K562 (cell line): Measurements from ENCODE around the gene SET. TPM values are rescaled to one million over a fixed set of nuclear protein-coding genes. Genes with fewer than 3 reads are reported as not detected.

Source experiments
- ATAC-seq: fragments of 200-7000 bp; cut with Tn5 transposase; 3 replicates; pipeline ENCODE4 v1.9.1; 2020; ENCODE audit warnings: moderate library complexity
- BruUV-seq: library from RNA; stranded (reverse); fragments of 400-500 nt; replicated peaks from 2 replicates; lab custom pipeline; 2021; lab: Mats Ljungman, UMichigan
- CTCF ChIA-PET: fragments of 300-600 bp; formaldehyde crosslinking; extraction: SDS; loops from one replicate; lab custom pipeline; 2021; ENCODE audit warnings: low intra/inter-chr PET ratio; lab: Yijun Ruan, JAX
- POLR2A ChIA-PET: fragments of 300-600, 350-650 bp; sonication (Branson Sonifier 250); formaldehyde crosslinking; extraction: SDS; loops from one replicate; lab custom pipeline; 2021; ENCODE audit warnings: antibody characterized with exemption, inconsistent platforms; lab: Yijun Ruan, JAX
- DNase-seq, 4 experiments: peaks; one replicate each; pipeline versions ENCODE4 v3.0.0 to v3.0.0-alpha.2; 2011 to 2018; ENCODE audit warnings: low spot score in 3 of 4, mixed read lengths in 3 of 4; ENCODE audit errors: extremely low read depth in 1 of 4
- FAIRE-seq: peaks from 2 replicates; lab custom pipeline; 2011; peaks lifted over from hg19 to GRCh38; lab: Jason Lieb, UNC
- H2AFZ ChIP-seq: 2 replicates; pipeline ENCODE4 v1.6.0; 2011; ENCODE audit warnings: low read depth, low read length, control low read depth, inconsistent platforms
- H3K27ac ChIP-seq: fragments of 200-600 bp; 3 replicates; pipeline ENCODE4 v1.8.0; 2011; ENCODE audit warnings: low read depth, mild to moderate bottlenecking, control low read depth, inconsistent platforms, low read length, moderate library complexity, mixed read lengths; ENCODE audit errors: extremely low read depth
- H3K27me3 ChIP-seq, 2 experiments: fragments of 300-600 bp in 1 of 2; 2 replicates in 1 of 2; 3 replicates in 1 of 2; pipeline versions ENCODE4 v1.6.0 to v1.8.0; 2011; ENCODE audit warnings: inconsistent platforms in 2 of 2, low read length in 2 of 2, mild to moderate bottlenecking in 1 of 2, mixed read lengths in 1 of 2, moderate library complexity in 1 of 2; ENCODE audit not compliant: control insufficient read depth in 2 of 2, insufficient read depth in 2 of 2
- H3K36me3 ChIP-seq: fragments of 300-600 bp; 3 replicates; pipeline ENCODE4 v1.8.0; 2011; ENCODE audit warnings: mild to moderate bottlenecking, low read length, inconsistent platforms; ENCODE audit not compliant: control insufficient read depth, insufficient read depth
- H3K4me1 ChIP-seq, 2 experiments: fragments of 200-600 bp in 1 of 2; replicated peaks in 1 of 2; 2 replicates in 1 of 2; 3 replicates in 1 of 2; pipeline versions ENCODE4 v1.5.1 to v1.8.0; 2011; ENCODE audit warnings: inconsistent platforms in 2 of 2, low read length in 2 of 2, mild to moderate bottlenecking in 1 of 2, mixed read lengths in 1 of 2, moderate library complexity in 1 of 2; ENCODE audit not compliant: control insufficient read depth in 2 of 2, insufficient read depth in 2 of 2
- H3K4me2 ChIP-seq: 2 replicates; pipeline ENCODE4 v1.6.1; 2011; ENCODE audit warnings: low read length, control low read depth, inconsistent platforms, mixed read lengths; ENCODE audit not compliant: insufficient read depth
- H3K4me3 ChIP-seq: fragments of 200-600 bp; sonication (generic), shearing (Covaris generic); 2 replicates; pipeline ENCODE4 v1.5.1; 2016; ENCODE audit warnings: control low read depth, inconsistent platforms
- H3K79me2 ChIP-seq: fragments of 200-600 bp; 3 replicates; pipeline ENCODE4 v1.8.0; 2011; ENCODE audit warnings: low read length, inconsistent platforms; ENCODE audit not compliant: control insufficient read depth, insufficient read depth
- H3K9ac ChIP-seq, 2 experiments: 2 replicates each; pipeline versions ENCODE4 v1.6.0 to v1.6.1; 2011; ENCODE audit warnings: low read depth in 2 of 2, low read length in 2 of 2, control low read depth in 1 of 2, inconsistent platforms in 1 of 2, mild to moderate bottlenecking in 1 of 2, mixed read lengths in 1 of 2; ENCODE audit not compliant: insufficient read depth in 1 of 2
- H3K9me1 ChIP-seq: one replicate; pipeline ENCODE4 v1.6.0; 2011; ENCODE audit warnings: inconsistent platforms, mild to moderate bottlenecking, low read length, moderate library complexity; ENCODE audit not compliant: control insufficient read depth, insufficient read depth
- H3K9me3 ChIP-seq: replicated peaks from 2 replicates; pipeline ENCODE4 v1.5.1; 2011; ENCODE audit warnings: low read depth, low read length, inconsistent platforms; ENCODE audit not compliant: control insufficient read depth, insufficient read depth
- H4K20me1 ChIP-seq: replicated peaks from 2 replicates; pipeline ENCODE4 v1.6.1; 2011; ENCODE audit warnings: low read length, inconsistent platforms, mixed read lengths; ENCODE audit not compliant: control insufficient read depth, insufficient read depth
- HCFC1 ChIP-seq: IDR thresholded peaks from 2 replicates; pipeline ENCODE4 v1.6.1; 2012; ENCODE audit warnings: low read depth, low read length, improper control_type of control experiment
- HLTF ChIP-seq: fragments of 450-650 bp; IDR thresholded peaks from 2 replicates; pipeline ENCODE4 v1.6.1; 2016
- KDM2B ChIP-seq: fragments of 250-450 bp; sonication (Bioruptor Pico); IDR thresholded peaks from 2 replicates; pipeline ENCODE4 v1.8.0; 2021; ENCODE audit warnings: mild to moderate bottlenecking, moderate library complexity
- POLR2G ChIP-seq: fragments of 200-400 bp; formaldehyde crosslinking; IDR thresholded peaks from 2 replicates; pipeline ENCODE4 v1.6.1; 2017; ENCODE audit warnings: low read depth, mild to moderate bottlenecking, antibody characterized with exemption, low read length, moderate library complexity
- SMAD3 ChIP-seq: fragments of 450-650 bp; formaldehyde crosslinking; conservative IDR thresholded peaks from 2 replicates; pipeline ENCODE4 v1.4.0; 2020; ENCODE audit warnings: mild to moderate bottlenecking
- ZFP91 ChIP-seq: sonication (generic); formaldehyde crosslinking; IDR thresholded peaks from 2 replicates; pipeline ENCODE4 v1.8.0; 2022; ENCODE audit warnings: mild to moderate bottlenecking, missing genetic modification reagents
- ZNF23 ChIP-seq: fragments of 250-450 bp; sonication (Bioruptor Pico); IDR thresholded peaks from 2 replicates; pipeline ENCODE4 v1.4.0; 2020; ENCODE audit warnings: mild to moderate bottlenecking
- WGBS: fragments of 100-300 bp; shearing (Covaris generic); methylation state at CpG from one replicate; pipeline ENCODE4 v1.1.6; 2016; ENCODE audit warnings: low coverage, mixed read lengths; ENCODE audit not compliant: insufficient coverage; ENCODE audit errors: missing lambda C conversion rate; 5-methylcytosine and 5-hydroxymethylcytosine counted together
- in situ Hi-C: fragments of 300-500 bp; cut with MboI; formaldehyde crosslinking; loops from 4 replicates; pipeline ENCODE4 v1.15.0; 2018; ENCODE audit warnings: inconsistent platforms, mixed read lengths
- intact Hi-C: fragments of 100-400 bp; cut with micrococcal nuclease; formaldehyde crosslinking; loops from 2 replicates; pipeline ENCODE4 v1.14.2; 2022
- polyA plus RNA-seq, 8 experiments: library from polyadenylated mRNA; depleted of rRNA in 4 of 8; stranded (reverse) in 5 of 8; unstranded in 3 of 8; fragments of >200 nt; fragmentation: Nextera tagmentation in 2 of 8; fragmentation: Illumina TruSeq in 1 of 8; extraction: Ambion mirVana in 2 of 8; extraction: Trizol in 1 of 8; gene quantifications; 2 replicates each; pipeline versions ENCODE4 v1.2.1 to v1.2.3, GENCODE V29; 2011 to 2014; ENCODE audit warnings: inconsistent platforms in 1 of 8, missing spikeins in 1 of 8
- total RNA-seq, 7 experiments: library from RNA; depleted of rRNA in 6 of 7; stranded (reverse); fragments of >200 nt in 6 of 7; fragmentation: Illumina TruSeq in 2 of 7; extraction: Trizol in 2 of 7; gene quantifications; 2 replicates each; pipeline versions ENCODE4 v1.2.1 to v1.2.3, GENCODE V29; 2011 to 2021; ENCODE audit warnings: low replicate concordance in 1 of 7
- TF ChIP-seq, protein P1 (sequence below), 2 experiments: fragments of 450-650 bp in 1 of 2; sonication (generic) in 1 of 2; formaldehyde crosslinking; conservative IDR thresholded peaks; 2 replicates each; pipeline versions ENCODE4 v1.4.0 to v1.8.1; 2020 to 2022; ENCODE audit warnings: mild to moderate bottlenecking in 1 of 2, missing genetic modification reagents in 1 of 2

SET gene
- total and polyA plus RNA-seq, 9 of the 15 experiments (the other 6 are each of a cell fraction or from before 2014, with no cell fraction given) = 404 to 1,447 (median 907) TPM

GRCh38 chr9:128688501-128689292 is at the start of gene SET (continued):
- TF ChIP-seq ZFP91 (CRISPR knock-in tag) (no peak), HCFC1 (no peak; the same call in 1 of the 2 replicates), KDM2B (CRISPR knock-in tag) (peak; percentile 96), SMAD3 (peak; percentile 72; the same call in 1 of the 2 replicates)

DNA sequence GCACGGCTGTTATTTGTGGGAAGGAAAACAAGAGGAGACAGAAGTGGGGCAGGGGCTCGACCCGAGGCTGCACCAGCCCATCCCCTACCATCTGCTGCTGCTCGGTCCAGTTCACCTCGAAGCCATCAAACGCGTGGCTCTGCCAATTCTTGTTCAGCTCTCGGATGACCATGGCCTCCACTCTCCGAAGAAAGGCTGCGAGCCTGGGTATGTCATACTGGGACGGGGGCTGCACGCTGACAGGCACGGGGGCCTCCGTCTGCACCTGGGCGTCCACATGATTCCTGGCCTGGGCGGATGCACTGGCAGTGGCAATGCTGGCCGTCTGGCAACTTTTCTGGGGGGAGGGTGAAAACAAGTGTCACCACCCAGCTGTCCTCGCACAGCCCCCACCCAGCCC is 48.4 kb upstream of the SET start:
- Histone ChIP-seq H3K4me3 (no peak overlapping the region), H3K27me3 (no peaks in the 10 kb centered on the region), H3K4me2 (no peak overlapping the region), H3K9me1 (no peaks in the 10 kb centered on the region), H3K4me1 (peaks cover 0 to 18% of the 10 kb centered on the region in 2 experiments; a peak in 2 of 5 replicates), H3K9me3 (no peaks in the 10 kb centered on the region), H3K9ac (no peak overlapping the region; a peak in 1 of 4 replicates), H4K20me1 (peaks cover 6% of the 10 kb centered on the region), H3K79me2 (peaks cover 19% of the 10 kb centered on the region), H3K27ac (no peak overlapping the region), H2AFZ (no peak overlapping the region), H3K36me3 (peaks cover 64% of the 10 kb centered on the region)
- FAIRE-seq = no peak
- no peak for TF ChIP-seq HLTF
- TF ChIP-seq ZNF23 (CRISPR knock-in tag) = no peak
- TF ChIP-seq, protein P1, sequence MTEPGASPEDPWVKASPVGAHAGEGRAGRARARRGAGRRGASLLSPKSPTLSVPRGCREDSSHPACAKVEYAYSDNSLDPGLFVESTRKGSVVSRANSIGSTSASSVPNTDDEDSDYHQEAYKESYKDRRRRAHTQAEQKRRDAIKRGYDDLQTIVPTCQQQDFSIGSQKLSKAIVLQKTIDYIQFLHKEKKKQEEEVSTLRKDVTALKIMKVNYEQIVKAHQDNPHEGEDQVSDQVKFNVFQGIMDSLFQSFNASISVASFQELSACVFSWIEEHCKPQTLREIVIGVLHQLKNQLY (CRISPR knock-in tag; conservative IDR thresholded peaks at IDR 0.05) = no peak
- peak; percentile 37; the same call in 1 of the 2 replicates for TF ChIP-seq POLR2G
- intact Hi-C loops (no loop called here), in situ Hi-C loops (no loop called here)
- no TSS peak for BruUV-seq
- CTCF ChIA-PET = no interaction called here
- no peak for ATAC-seq
- POLR2A ChIA-PET = interaction anchor here (0.6 kb wide), 1 partner anchor 199 kb away, joined by 3 read pairs; no protein-coding TSS in a partner anchor
- no peak for DNase-seq
- 86% methylated on average over 9 of the region's 18 CpGs for WGBS
